GM21528 (cell line): ENCODE measurements around the gene STK11.
A peak's percentile ranks its signal among the peaks of the same experiment; 100 is the strongest.

Source experiments
- ATAC-seq: cut with Tn5 transposase; IDR thresholded peaks from one replicate; pipeline ENCODE4 v1.9.1; 2021; ENCODE audit warnings: mild to moderate bottlenecking, moderate library complexity; ENCODE audit not compliant: unreplicated experiment, low FRiP score

Gene STK11, protein sequence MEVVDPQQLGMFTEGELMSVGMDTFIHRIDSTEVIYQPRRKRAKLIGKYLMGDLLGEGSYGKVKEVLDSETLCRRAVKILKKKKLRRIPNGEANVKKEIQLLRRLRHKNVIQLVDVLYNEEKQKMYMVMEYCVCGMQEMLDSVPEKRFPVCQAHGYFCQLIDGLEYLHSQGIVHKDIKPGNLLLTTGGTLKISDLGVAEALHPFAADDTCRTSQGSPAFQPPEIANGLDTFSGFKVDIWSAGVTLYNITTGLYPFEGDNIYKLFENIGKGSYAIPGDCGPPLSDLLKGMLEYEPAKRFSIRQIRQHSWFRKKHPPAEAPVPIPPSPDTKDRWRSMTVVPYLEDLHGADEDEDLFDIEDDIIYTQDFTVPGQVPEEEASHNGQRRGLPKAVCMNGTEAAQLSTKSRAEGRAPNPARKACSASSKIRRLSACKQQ

DNA sequence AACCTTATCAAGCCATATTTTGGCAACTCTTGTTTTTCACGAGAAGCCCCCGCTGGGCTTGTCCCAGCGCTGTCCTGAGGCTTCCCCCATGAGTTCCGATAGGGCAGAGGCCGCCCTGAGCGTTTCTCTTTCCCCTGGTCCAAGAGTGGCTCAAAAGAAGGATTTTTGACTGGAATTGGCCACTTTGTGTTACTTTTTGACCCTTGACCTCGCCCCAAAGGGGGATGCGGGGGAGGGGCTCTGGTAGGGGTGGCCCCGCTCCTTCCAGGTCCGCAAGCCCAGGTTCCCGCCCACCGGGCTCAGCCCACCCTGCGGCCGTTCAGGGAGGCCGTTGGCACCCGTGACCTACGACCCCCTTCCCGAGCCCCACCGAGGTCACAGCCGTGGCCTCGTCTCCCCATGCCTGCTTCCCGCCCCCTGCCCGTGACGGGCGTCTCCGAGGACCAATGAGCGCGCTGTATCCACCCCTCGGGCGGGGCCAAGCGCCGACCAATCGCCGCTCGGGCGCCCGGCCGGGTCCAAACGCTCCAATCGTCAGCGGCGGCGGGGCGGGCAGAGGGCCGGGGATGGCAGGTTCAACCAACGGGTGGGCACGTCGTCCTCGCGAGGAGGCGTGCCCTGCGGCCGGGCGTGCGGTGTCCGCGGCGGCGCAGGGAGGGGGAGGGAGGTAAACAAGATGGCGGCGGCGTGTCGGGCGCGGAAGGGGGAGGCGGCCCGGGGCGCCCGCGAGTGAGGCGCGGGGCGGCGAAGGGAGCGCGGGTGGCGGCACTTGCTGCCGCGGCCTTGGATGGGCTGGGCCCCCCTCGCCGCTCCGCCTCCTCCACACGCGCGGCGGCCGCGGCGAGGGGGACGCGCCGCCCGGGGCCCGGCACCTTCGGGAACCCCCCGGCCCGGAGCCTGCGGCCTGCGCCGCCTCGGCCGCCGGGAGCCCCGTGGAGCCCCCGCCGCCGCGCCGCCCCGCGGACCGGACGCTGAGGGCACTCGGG is at the start of gene STK11:
STK11 (plus strand) TSS at position 665 of the 986 bp plus-strand sequence. CDS start 1,136 bp downstream, outside the sequence.
- peak; percentile 68 for ATAC-seq

DNA sequence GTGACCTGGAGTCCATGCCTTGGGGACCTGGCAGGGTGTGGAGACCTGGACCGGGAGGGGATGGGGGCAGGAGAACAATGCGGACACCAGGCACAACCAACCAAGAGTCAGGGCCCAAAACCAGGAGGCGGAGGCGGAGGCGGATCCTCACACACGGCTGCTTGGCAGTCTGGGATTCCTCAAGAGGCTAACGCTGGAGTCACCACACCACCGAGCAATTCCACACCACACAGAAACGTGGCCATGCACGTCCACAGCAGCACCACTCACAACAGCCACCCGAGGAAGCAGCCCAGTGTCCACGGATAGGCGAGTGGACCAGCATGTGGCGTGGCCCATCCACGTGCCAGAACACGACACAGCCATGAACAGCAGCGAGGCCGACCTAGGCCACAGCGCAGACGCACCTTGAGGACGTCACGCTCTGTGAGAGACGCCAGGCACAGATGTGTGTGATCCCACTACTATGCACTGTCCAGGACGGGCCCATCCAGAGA is 49.2 kb upstream of the STK11 start:
- no peak for ATAC-seq

DNA sequence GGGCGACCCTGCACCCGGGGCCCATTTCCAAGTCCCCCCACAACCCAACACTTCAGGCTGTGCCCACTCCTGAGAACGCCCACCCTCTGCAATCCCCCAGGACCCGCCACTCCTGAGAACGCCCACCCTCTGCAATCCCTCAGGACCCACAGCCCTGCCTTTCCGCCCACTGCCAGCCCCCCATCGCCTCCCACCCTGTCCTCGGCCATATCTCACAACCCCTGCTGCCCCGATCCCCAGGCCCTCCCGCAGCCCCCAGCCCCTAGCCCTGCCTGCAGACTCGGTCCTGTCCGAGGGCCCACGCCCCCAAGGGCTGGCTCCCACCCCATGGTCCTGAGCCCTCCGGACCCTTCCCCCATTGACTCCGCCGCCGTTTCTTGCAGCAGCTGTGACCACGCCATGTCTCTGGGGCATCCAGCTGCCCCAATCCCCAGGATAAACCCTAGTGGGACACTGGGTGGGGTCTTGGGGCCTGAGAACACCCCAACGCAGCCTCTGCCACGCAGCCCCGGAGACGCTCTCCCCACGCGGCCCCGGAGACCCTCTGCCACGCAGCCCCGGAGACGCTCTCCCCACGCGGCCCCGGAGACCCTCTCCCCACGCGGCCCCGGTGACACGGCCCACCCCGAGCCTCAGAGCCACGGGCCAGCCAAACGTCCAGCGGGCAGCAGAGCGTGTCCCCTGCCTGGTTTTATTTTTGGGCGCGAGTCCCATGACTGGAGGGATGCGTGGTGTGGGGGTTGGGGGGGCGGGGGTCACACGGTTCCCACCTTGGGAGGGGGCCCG is 48.6 kb upstream of the STK11 start:
- no peak for ATAC-seq

DNA sequence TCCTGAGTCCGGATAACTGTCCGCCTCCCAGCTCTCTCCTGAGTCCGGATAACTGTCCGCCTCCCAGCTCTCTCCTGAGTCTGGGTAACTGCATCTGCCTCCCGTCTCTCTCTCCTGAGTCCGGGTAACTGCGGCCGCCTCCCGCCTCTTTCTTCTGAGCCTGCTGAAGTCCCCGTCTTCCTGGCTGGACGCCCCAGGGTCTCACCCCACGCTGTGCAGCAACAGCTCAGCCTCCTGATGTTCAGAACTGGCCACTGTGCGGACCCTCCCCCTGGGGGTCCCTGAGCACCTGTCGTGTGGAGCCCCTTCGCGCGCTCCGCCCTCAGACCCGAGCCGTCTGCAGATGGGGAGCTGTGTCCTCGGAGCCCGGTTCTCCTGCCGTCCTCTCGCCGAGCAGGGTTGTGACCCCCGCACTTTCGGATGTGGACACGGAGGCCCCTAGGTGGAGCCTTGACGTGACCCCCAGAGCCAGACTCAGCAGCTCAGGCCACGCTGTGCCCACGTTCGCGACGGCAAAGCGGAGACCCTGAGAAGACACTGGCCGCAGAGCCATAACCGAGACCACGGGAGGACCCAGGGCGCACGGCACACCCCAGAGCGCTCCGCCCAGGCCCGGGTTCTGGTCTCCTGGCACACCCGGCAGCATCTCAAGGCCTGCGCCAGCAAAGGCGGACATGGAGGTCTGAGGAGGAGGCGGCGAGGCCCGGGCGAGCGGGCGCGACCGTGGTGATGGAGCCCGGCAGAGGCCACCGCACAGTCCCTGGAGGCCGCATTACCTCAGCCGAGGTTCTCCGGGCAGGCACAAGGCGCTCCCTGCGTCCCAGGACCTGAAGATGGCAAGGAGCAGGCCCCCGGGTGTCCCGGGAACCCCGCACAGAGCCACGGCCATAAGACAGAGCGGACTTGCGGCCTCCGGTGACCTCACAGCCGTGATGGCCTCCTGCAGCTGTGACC is 47.4 kb upstream of the STK11 start:
- no peak for ATAC-seq

GRCh38 chr19:1158885-1159448 is 46.6 kb upstream of the STK11 start:
- no peak for ATAC-seq

DNA sequence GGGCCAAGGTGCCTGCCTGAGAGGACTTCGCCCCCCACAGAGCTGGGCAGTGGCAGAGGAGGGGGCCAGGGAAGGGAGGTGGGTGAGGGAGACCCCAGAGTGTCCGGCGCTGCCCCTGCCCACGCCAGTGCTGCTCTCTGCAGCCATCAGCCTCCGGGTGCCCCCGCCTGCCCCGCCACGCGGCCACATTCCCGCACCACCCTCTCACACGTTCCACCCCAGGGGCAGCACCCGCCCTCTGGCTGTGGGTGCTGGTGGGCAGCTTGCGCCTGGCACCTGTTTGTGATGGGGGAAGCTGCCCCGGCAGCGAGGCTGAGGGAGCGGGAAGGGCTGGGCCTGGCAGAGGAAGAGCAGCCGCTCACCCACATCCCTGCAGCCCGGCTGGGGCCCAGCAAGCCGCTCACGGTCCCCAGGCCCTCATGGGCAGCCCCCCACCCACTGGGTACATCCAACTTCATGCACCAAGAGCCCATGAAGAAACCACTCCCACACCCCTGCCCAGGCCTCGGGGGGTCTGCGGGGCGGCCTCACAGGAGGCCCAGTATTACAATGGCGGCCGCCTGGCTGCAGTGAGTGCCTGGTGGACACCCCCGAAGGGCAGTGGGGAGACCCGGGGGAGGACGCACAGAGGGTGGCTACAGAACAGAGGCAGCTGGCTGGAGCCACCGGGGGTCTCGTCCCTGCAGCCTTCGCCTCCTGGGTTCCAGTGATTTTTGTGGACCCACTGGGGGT is 45.5 kb upstream of the STK11 start:
- ATAC-seq, result no peak

GRCh38 chr19:1161716-1162115 is 43.9 kb upstream of the STK11 start:
- no peak for ATAC-seq

GRCh38 chr19:1162404-1163282 is 42.9 kb upstream of the STK11 start:
- no peak for ATAC-seq

GRCh38 chr19:1163283-1163933 is 42.2 kb upstream of the STK11 start:
- no peak for ATAC-seq

DNA sequence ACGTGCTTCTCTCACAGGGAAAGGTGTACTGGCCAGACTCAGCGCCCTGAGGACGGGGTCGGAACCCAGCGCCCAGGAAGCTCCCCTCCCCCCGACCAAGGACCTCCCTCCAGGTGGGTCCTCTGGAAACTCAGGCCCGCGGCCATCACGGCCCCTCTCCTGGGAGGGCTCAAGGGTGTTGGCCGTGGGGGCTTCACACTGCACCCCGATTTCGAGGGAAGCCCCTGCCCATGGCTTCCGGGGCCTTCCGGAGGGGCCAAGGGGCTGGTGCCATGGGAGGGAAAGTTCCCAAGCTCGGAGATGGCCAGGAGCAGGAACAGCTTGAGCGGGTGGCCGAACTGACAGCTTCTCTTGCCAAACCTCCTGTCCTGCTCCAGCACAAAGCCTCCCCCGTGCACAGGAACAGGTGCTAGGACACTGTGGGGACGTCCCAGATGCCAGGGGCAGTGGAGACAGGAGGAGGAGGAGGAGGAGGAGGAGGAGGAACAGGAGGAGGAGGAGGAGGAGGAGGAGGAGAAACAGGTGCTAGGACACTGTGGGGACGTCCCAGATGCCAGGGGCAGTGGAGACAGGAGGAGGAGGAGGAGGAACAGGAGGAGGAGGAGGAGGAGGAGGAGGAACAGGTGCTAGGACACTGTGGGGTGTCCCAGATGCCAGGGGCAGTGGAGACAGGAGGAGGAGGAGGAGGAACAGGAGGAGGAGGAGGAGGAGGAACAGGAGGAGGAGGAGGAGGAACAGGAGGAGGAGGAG is 41.5 kb upstream of the STK11 start:
- ATAC-seq, result no peak

- ATAC-seq, result no peak
Measured at GRCh38 chr19:1164684-1165531, 40.7 kb upstream of the STK11 start.

DNA sequence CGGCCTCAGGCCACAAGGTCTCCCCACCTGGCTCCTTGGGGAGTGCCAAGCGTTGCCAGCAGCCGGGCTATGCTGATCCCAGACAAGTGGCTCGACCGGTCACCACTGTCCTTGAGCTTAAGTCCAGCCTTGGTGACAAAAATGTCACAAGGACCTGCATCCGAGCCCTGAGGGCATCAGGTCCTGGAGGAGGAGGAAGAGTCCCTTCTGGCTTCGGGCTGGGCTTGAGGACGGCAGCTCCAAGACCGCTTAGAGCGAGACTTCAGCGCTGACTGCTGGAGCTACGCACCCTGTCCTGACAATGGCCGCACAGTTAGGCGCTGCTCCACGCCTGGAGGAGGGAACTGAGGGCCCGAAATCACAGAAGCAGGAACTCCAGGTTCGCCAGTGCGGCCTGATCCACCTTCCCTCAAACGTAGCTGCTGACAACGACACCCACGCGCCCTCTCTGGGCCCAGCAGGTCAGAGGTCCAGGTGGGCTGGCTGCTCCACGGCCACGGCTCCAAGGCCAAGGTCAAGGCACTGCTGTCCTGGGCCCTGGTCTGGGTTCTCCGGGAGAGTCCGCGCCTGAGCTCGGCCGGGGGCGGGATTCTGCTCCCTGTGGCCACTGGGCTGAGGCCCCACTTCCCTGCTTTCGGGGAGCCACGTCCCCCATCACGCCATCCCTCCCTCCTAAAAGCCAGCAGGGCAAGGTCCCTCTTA is 38.6 kb upstream of the STK11 start:
- no peak for ATAC-seq

- no peak for ATAC-seq
Measured at GRCh38 chr19:1167687-1168571, 37.6 kb upstream of the STK11 start.
